Adrenal gland (tissue), 12 donors: Measurements from ENCODE around the gene TUBGCP6. TPM values are rescaled to one million over a fixed set of nuclear protein-coding genes. Genes with fewer than 3 reads are reported as not detected.

Experiments
- DNase-seq, 7 donors: peaks; one replicate each; pipeline ENCODE4 v3.0.0-alpha.2; 2019 to 2020
- H3K27ac ChIP-seq, 5 donors: fragments of 200-600 bp; sonication (generic) in 4 of 5; 1 replicate in 3 of 5; 2 replicates in 2 of 5; pipeline versions ENCODE4 v1.5.1 to v1.8.0; 2016 to 2020; ENCODE audit warnings: mild to moderate bottlenecking in 1 of 5
- H3K27me3 ChIP-seq: fragments of 200-600 bp; 2 replicates; pipeline ENCODE4 v1.8.0; 2021
- H3K36me3 ChIP-seq, 2 donors: fragments of 200-600 bp; replicated peaks in 1 of 2; 1 replicate in 1 of 2; 2 replicates in 1 of 2; pipeline versions ENCODE4 v1.5.1 to v1.8.0; 2018 to 2022
- H3K4me1 ChIP-seq, 2 donors: fragments of 200-600 bp; replicated peaks in 1 of 2; 1 replicate in 1 of 2; 2 replicates in 1 of 2; pipeline versions ENCODE4 v1.5.1 to v1.8.0; 2018 to 2021
- H3K4me3 ChIP-seq, 4 donors: fragments of 200-600 bp; sonication (generic) in 3 of 4; one replicate each; pipeline ENCODE4 v1.5.1; 2016 to 2018
- H3K9me3 ChIP-seq, 3 donors: fragments of 200-600 bp; sonication (generic) in 1 of 3; replicated peaks in 1 of 3; 1 replicate in 2 of 3; 2 replicates in 1 of 3; pipeline versions ENCODE4 v1.5.1 to v1.8.0; 2016 to 2021
- POLR2A ChIP-seq, 2 donors: fragments of 450-650 bp; IDR thresholded peaks; one replicate each; pipeline ENCODE4 v1.6.1; 2017; ENCODE audit warnings: antibody characterized with exemption in 2 of 2, mild to moderate bottlenecking in 2 of 2, moderate library complexity in 1 of 2
- WGBS, 4 donors: extraction: QIAGEN DNeasy Blood & Tissue Kit in 2 of 4; methylation state at CpG; one replicate each; pipeline versions ENCODE4 v1.1.5 to v1.1.7; 2013 to 2017; 5-methylcytosine and 5-hydroxymethylcytosine counted together
- intact Hi-C, 2 donors: fragments of 100-400 bp; cut with DNase I; formaldehyde crosslinking; loops; one replicate each; pipeline versions ENCODE4 v1.14.1 to v1.15.0; 2022 to 2023
- polyA plus RNA-seq, 3 donors: library from polyadenylated mRNA; stranded (reverse); fragments of 200-250 nt in 2 of 3; fragments of 350-450 nt in 1 of 3; fragmentation: Illumina TruSeq in 1 of 3; extraction: RNeasy Lipid Tissue Mini Kit (QIAGEN cat#74804) in 1 of 3; gene quantifications; one replicate each; pipeline ENCODE4 v1.2.3, GENCODE V29; 2013 to 2014
- total RNA-seq, 9 donors: library from RNA; depleted of rRNA in 4 of 9; stranded (reverse); fragments of >200 nt in 4 of 9; fragments of 120-200 nt in 1 of 9; fragmentation: NEBNext Ultra II Directional in 1 of 9; extraction: Animal tissue kit (Norgen Biotek cat#: 25700) in 1 of 9; gene quantifications; one replicate each; pipeline versions ENCODE4 v1.1.0 to v1.2.4, GENCODE V29; 2013 to 2023
- TF ChIP-seq, protein P1 (sequence below), 6 experiments: fragments of 450-650 bp in 4 of 6; fragments of 200-600 bp in 2 of 6; sonication (generic) in 1 of 6; IDR thresholded peaks; 1 replicate in 5 of 6; 2 replicates in 1 of 6; pipeline versions ENCODE4 v1.5.1 to v1.8.0; 2016 to 2021; ENCODE audit warnings: antibody characterized with exemption in 6 of 6, mild to moderate bottlenecking in 2 of 6, moderate library complexity in 1 of 6
- donor health status: healthy with polysubstance abuse.
- donor health status: Bipolar disorder and iron deficiency.
- donor health status: DM: yes; HTN: yes; CAD: no.
- donor health status: DM: no; HTN: no; CAD: no.
- donor health status: DM: no; HTN: no; CAD: no.
- donor health status: DM: yes; HTN: yes; CAD: no.

Gene TUBGCP6
- total and polyA plus RNA-seq, 12 donors = 8.3 to 171 (median 47.4) TPM

DNA sequence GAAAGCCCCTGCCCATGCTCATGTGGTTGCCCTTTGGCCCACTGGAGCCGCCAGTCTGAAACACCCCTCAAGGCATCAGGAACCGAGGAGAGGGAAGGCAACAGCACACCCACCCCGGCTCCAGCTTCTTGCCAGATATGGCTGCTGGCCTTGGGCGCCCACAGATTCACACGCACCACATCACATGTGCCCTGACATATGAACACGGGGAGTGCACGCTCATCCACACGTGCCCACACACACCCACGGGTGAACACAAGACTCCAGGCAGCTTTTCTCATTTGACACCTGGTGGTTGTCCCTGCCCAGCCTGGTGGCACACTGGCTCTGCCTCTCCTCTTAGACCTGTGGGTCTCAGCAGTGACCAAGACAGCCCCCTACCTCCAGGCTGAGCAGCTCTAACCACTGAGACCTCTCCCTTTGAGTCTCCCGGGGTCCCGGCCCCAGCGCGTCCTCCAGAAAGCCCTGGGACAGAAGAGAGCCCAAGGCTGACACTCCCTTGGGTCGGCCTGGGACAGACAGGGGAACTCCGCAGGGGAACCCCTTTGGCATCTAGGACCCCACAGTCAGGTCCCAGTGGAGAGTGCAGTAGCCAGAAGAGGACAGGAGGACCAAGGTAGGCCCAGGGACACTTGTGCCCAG, 19.4 kb upstream of the TUBGCP6 start:
- DNase-seq = no peak
- WGBS, 4 donors = 84 to 88% (median 87%) methylated on average over 9 to 15 of the region's 15 CpGs
- H3K4me3 ChIP-seq = no peak overlapping the region
- no peak overlapping the region for H3K27ac ChIP-seq
- TF ChIP-seq, protein P1, sequence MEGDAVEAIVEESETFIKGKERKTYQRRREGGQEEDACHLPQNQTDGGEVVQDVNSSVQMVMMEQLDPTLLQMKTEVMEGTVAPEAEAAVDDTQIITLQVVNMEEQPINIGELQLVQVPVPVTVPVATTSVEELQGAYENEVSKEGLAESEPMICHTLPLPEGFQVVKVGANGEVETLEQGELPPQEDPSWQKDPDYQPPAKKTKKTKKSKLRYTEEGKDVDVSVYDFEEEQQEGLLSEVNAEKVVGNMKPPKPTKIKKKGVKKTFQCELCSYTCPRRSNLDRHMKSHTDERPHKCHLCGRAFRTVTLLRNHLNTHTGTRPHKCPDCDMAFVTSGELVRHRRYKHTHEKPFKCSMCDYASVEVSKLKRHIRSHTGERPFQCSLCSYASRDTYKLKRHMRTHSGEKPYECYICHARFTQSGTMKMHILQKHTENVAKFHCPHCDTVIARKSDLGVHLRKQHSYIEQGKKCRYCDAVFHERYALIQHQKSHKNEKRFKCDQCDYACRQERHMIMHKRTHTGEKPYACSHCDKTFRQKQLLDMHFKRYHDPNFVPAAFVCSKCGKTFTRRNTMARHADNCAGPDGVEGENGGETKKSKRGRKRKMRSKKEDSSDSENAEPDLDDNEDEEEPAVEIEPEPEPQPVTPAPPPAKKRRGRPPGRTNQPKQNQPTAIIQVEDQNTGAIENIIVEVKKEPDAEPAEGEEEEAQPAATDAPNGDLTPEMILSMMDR (IDR thresholded peaks at IDR 0.05) = no peak
- TF ChIP-seq POLR2A (IDR thresholded peaks at IDR 0.05) = no peak
- intact Hi-C loops = no loop called here
- H3K36me3 ChIP-seq = no peaks in the 10 kb centered on the region
- H3K27me3 ChIP-seq = no peaks in the 10 kb centered on the region
- H3K9me3 ChIP-seq = no peaks in the 10 kb centered on the region
- peaks cover 10 to 12% of the 10 kb centered on the region in 2 donors for H3K4me1 ChIP-seq

DNA sequence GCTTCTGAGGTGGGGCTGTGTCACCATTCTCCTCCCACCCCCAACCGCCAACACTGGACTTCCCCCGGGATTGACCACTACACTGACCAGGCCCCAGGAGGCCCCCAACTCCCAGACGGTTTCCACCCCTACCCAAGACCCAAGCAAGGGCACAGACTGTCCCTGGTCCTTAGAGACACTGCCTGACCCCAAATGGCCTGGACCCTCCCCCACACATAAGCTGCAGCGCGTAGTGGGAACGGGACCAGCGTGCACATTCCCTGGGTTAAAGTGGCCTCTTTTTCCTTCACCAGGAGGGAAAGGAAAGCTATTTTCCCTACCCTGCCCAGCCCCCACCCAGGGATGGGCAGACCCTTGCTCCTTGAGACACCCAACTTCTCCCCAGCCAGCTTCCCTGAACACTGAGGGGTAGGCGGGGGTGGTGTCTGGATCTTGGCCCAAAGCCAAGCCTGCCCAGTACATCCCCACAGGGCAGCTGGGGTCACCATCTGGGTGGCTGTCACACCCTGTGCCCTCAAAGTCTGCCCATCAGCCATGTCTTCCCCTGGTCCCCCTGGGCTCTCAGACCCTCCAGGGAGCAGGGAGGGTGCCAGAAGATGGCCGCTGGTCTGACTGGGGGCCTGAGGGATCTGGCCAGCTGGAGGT, 18.3 kb upstream of the TUBGCP6 start:
- intact Hi-C loops = no loop called here
- no peak for DNase-seq
- Histone ChIP-seq H3K4me1 (peaks cover 8 to 10% of the 10 kb centered on the region in 2 donors), H3K9me3 (no peaks in the 10 kb centered on the region), H3K4me3 (no peak overlapping the region), H3K27ac (no peak overlapping the region), H3K36me3 (no peaks in the 10 kb centered on the region), H3K27me3 (no peaks in the 10 kb centered on the region)
- no peak for TF ChIP-seq POLR2A (IDR thresholded peaks at IDR 0.05)
- TF ChIP-seq, protein P1 (IDR thresholded peaks at IDR 0.05) = no peak
- WGBS, 4 donors = 54 to 61% (median 58%) methylated on average over 4 to 9 of the region's 9 CpGs

DNA sequence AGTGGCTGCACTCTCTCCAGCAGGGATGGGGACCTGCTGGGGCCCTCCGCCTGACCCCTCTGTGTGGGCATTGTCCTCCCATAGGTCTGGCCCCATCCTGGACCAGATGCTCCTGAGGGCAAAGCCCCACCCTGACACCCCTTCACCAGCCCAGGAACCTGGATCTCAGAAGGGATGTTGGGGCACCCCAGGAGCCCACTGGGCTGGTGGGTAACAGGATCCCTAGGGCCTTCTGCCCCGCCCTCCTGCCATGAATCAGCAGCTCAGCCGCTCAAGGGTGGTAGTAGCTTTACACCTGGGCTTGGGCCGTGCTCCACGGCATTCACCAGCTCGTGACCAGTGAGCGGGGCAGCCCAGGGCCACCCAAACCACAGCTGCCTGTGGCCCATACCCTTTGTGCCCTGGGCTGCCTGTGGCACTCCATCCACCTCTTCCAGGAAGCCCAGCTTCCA, 17.7 kb upstream of the TUBGCP6 start:
- H3K27me3 ChIP-seq = no peaks in the 10 kb centered on the region
- intact Hi-C loops = no loop called here
- 60 to 80% (median 69%) methylated on average over 1 to 7 of the region's 7 CpGs for WGBS, 4 donors
- H3K4me3 ChIP-seq = no peak overlapping the region
- no peaks in the 10 kb centered on the region for H3K9me3 ChIP-seq
- DNase-seq = no peak
- H3K36me3 ChIP-seq = no peaks in the 10 kb centered on the region
- no peak overlapping the region for H3K27ac ChIP-seq
- TF ChIP-seq, protein P1 (IDR thresholded peaks at IDR 0.05) = no peak
- TF ChIP-seq POLR2A (IDR thresholded peaks at IDR 0.05) = no peak
- H3K4me1 ChIP-seq = peaks cover 2 to 5% of the 10 kb centered on the region in 2 donors

DNA sequence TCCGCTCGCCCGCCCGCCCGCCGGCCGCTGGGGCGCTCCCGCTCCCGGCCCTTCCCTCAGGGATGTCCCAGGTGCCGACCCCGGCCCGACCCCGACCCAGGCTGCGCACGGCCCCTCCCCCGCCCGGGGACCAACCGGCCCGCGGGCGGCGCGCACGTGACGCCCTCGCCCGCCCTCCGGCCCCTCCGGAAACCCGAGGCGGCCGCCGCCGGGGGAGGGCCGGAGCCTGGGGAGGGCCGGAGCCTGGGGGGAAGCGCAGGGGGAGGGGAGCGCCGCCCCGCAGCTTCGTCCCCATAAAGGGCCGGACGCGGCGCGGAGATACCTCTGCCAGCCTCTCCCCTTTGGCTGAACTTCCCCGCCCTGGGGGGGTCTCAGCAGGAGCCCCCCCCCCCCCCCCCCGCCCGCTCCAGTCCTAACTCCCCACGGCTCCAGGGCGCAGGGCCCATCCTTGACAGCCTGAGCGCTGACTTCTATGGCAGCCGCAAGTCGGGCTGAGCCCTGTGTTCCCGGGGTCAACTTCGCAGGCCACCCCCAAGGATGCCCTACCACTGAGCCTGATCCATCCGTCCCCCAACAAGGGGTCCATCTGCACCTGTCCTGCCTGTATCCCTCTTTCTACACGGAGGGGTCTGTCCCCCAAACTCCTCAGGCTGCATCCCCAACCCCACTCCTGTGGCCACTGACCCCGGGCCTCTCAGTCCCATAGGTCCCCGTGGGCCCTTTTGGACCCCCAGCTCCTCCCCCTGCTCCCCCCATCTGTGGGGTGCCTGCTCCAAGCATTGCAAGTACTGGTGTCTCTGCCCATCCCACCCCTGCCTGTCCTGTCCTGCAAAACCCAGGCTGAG, 17.0 kb upstream of the TUBGCP6 start, which contains the start of gene MAPK12:
MAPK12 (minus strand) TSS at position 69 of the 845 bp plus-strand sequence. CDS start 174 bp downstream, outside the sequence.
- H3K4me3 ChIP-seq = peak within 1 kb of the TSS in 2 of 4 donors; percentile 16 to 57
- WGBS, 4 donors = 4 to 14% (median 6%) methylated on average over 11 to 60 of the region's 61 CpGs
- DNase-seq = no peak
- H3K4me1 ChIP-seq = no peaks in the 10 kb centered on the region
- intact Hi-C loops = no loop called here
- H3K36me3 ChIP-seq = no peaks in the 10 kb centered on the region
- TF ChIP-seq POLR2A (IDR thresholded peaks at IDR 0.05) = no peak
- TF ChIP-seq, protein P1 (IDR thresholded peaks at IDR 0.05) = no peak
- no peaks in the 10 kb centered on the region for H3K27me3 ChIP-seq
- H3K9me3 ChIP-seq = no peaks in the 10 kb centered on the region
- H3K27ac ChIP-seq = peak within 1 kb of the TSS in 2 of 5 donors; percentile 26 to 66
